GM12878 (cell line): ENCODE data around the gene CRX. TPM values are rescaled to one million over a fixed set of nuclear protein-coding genes. Genes with fewer than 3 reads are reported as not detected.
"Not testable (repeated sequence)": the region's sequence is repeated elsewhere in the genome, so short reads cannot be mapped to it uniquely, and the experiment has no call there.

Experiments
- ATAC-seq: fragments of 200-7000 bp; cut with Tn5 transposase; 3 replicates; pipeline ENCODE4 v1.9.1; 2020; ENCODE audit warnings: mild to moderate bottlenecking, moderate library complexity
- BruUV-seq: library from RNA; stranded (reverse); fragments of 400-500 nt; replicated peaks from 2 replicates; lab custom pipeline; 2021; lab: Mats Ljungman, UMichigan
- CTCF ChIA-PET: fragments of 300-600 bp; sonication (Branson Sonifier 250); formaldehyde crosslinking; extraction: SDS; loops from one replicate; lab custom pipeline; 2021; ENCODE audit warnings: inconsistent platforms; lab: Yijun Ruan, JAX
- POLR2A ChIA-PET: fragments of 350-600 bp; formaldehyde crosslinking; extraction: SDS; loops from one replicate; lab custom pipeline; 2021; ENCODE audit warnings: inconsistent platforms; lab: Charles Lee
- RAD21 ChIA-PET: fragments of 300-600 bp; sonication (Branson Sonifier 250); formaldehyde crosslinking; loops from one replicate; lab custom pipeline; 2023; ENCODE audit warnings: antibody characterized with exemption; ENCODE audit not compliant: unreplicated experiment; lab: Charles Lee
- SMC1A ChIA-PET: fragments of 300-600 bp; sonication (Branson Sonifier 250); formaldehyde crosslinking; loops from one replicate; lab custom pipeline; 2023; ENCODE audit not compliant: unreplicated experiment, uncharacterized antibody; lab: Charles Lee
- DNase-seq: peaks from one replicate; pipeline ENCODE4 v3.0.0-alpha.2; 2011; ENCODE audit warnings: low read depth, low spot score
- FAIRE-seq: peaks from 3 replicates; lab custom pipeline; 2011; peaks lifted over from hg19 to GRCh38; lab: Jason Lieb, UNC
- H2AFZ ChIP-seq: 2 replicates; pipeline ENCODE4 v1.6.0; 2011; ENCODE audit warnings: low read depth, low read length, control low read depth; ENCODE audit not compliant: control insufficient read depth
- H3K27ac ChIP-seq: 2 replicates; pipeline ENCODE4 v1.5.1; 2011; ENCODE audit warnings: control low read depth; ENCODE audit not compliant: control insufficient read depth, insufficient read depth
- H3K27me3 ChIP-seq, 2 experiments: replicated peaks in 1 of 2; 2 replicates each; pipeline versions ENCODE4 v1.6.0 to v1.6.1; 2011; ENCODE audit warnings: low read length in 1 of 2; ENCODE audit not compliant: control insufficient read depth in 2 of 2, insufficient read depth in 2 of 2
- H3K36me3 ChIP-seq, 2 experiments: 2 replicates each; pipeline ENCODE4 v1.5.1; 2011; ENCODE audit warnings: low read length in 1 of 2; ENCODE audit not compliant: control insufficient read depth in 2 of 2, insufficient read depth in 2 of 2
- H3K4me1 ChIP-seq: 2 replicates; pipeline ENCODE4 v1.6.1; 2011; ENCODE audit warnings: mild to moderate bottlenecking, low read length, moderate library complexity, mixed read lengths; ENCODE audit not compliant: control insufficient read depth, insufficient read depth
- H3K4me2 ChIP-seq: 2 replicates; pipeline ENCODE4 v1.6.0; 2011; ENCODE audit warnings: control low read depth; ENCODE audit not compliant: control insufficient read depth, insufficient read depth
- H3K4me3 ChIP-seq: fragments of 200-600 bp; sonication (generic); 2 replicates; pipeline ENCODE4 v1.5.1; 2016
- H3K79me2 ChIP-seq: 2 replicates; pipeline ENCODE4 v1.6.0; 2011; ENCODE audit warnings: low read length; ENCODE audit not compliant: control insufficient read depth, insufficient read depth
- H3K9ac ChIP-seq: 2 replicates; pipeline ENCODE4 v1.8.0; 2011; ENCODE audit warnings: low read length, control low read depth, mixed read lengths; ENCODE audit not compliant: control insufficient read depth, insufficient read depth
- H3K9me3 ChIP-seq: replicated peaks from 3 replicates; pipeline ENCODE4 v1.5.1; 2011; ENCODE audit warnings: mild to moderate bottlenecking, low read length; ENCODE audit not compliant: control insufficient read depth, insufficient read depth
- H4K20me1 ChIP-seq: 2 replicates; pipeline ENCODE4 v1.6.0; 2011; ENCODE audit not compliant: control insufficient read depth, insufficient read depth
- ZBTB4 ChIP-seq: fragments of 450-650 bp; formaldehyde crosslinking; IDR thresholded peaks from 2 replicates; pipeline ENCODE4 v1.4.0; 2022; ENCODE audit warnings: mild to moderate bottlenecking, moderate library complexity
- WGBS: methylation state at CpG from one replicate; pipeline ENCODE4 v1.1.6; 2016; ENCODE audit warnings: low lambda C conversion rate; ENCODE audit not compliant: insufficient replicate concordance, insufficient coverage; ENCODE audit errors: missing lambda C conversion rate; 5-methylcytosine and 5-hydroxymethylcytosine counted together
- in situ Hi-C: fragments of 300-500 bp; cut with MboI; formaldehyde crosslinking; loops from 9 replicates; pipeline ENCODE4 v1.14.3; 2018; ENCODE audit warnings: mixed read lengths
- intact Hi-C: fragments of 100-400 bp; cut with micrococcal nuclease; formaldehyde crosslinking; loops from one replicate; pipeline ENCODE4 v1.14.2; 2022; ENCODE audit not compliant: unreplicated experiment
- polyA plus RNA-seq, 11 experiments: library from polyadenylated mRNA; depleted of rRNA in 4 of 11; unstranded in 6 of 11; stranded (reverse) in 5 of 11; fragments of >200 nt; fragmentation: Nextera tagmentation in 4 of 11; fragmentation: Illumina TruSeq in 1 of 11; extraction: Ambion mirVana in 4 of 11; extraction: Trizol in 1 of 11; gene quantifications; 1 replicate in 1 of 11; 2 replicates in 10 of 11; pipeline versions ENCODE4 v1.2.1 to v1.2.3, GENCODE V29; 2011 to 2016; ENCODE audit warnings: inconsistent platforms in 2 of 11, missing spikeins in 2 of 11, low read depth in 1 of 11
- total RNA-seq, 4 experiments: library from RNA; depleted of rRNA in 3 of 4; stranded (reverse); fragments of >200 nt in 3 of 4; fragmentation: Illumina TruSeq in 1 of 4; extraction: Trizol in 1 of 4; gene quantifications; 2 replicates each; pipeline versions ENCODE4 v1.2.1 to v1.2.3, GENCODE V29; 2013 to 2021

CRX gene
- total and polyA plus RNA-seq, 10 of the 15 experiments (the other 5 are each of a cell fraction or from before 2014, with no cell fraction given) = not detected

GRCh38 chr19:47802521-47803043, 19.2 kb upstream of the CRX start (continued):
- no peak for TF ChIP-seq ZBTB4 (CRISPR knock-in tag)

- POLR2A ChIA-PET, DNase-seq, H3K9me3 ChIP-seq, FAIRE-seq, H3K27ac ChIP-seq, H3K36me3 ChIP-seq, H3K79me2 ChIP-seq, in situ Hi-C loops, CTCF ChIA-PET, H3K9ac ChIP-seq, BruUV-seq, H3K27me3 ChIP-seq, H3K4me1 ChIP-seq, H4K20me1 ChIP-seq, H3K4me2 ChIP-seq, intact Hi-C loops, H3K4me3 ChIP-seq, RAD21 ChIA-PET, SMC1A ChIA-PET, H2AFZ ChIP-seq, ATAC-seq: not testable (repeated sequence)
- 35% methylated on average over 9 of the region's 21 CpGs for WGBS
These were observed 18.6 kb upstream of the CRX start for GRCh38 chr19:47803148-47803547.

- H3K36me3 ChIP-seq, H4K20me1 ChIP-seq, FAIRE-seq, RAD21 ChIA-PET, H2AFZ ChIP-seq, H3K4me2 ChIP-seq, H3K4me3 ChIP-seq, intact Hi-C loops, CTCF ChIA-PET, in situ Hi-C loops, H3K27me3 ChIP-seq, H3K9me3 ChIP-seq, DNase-seq, BruUV-seq, H3K79me2 ChIP-seq, H3K4me1 ChIP-seq, ATAC-seq, POLR2A ChIA-PET, SMC1A ChIA-PET, H3K27ac ChIP-seq, H3K9ac ChIP-seq: not testable (repeated sequence)
- 85% methylated on average over 7 of the region's 12 CpGs for WGBS
These were observed 18.1 kb upstream of the CRX start for GRCh38 chr19:47803671-47804070.

- DNase-seq, FAIRE-seq: not testable (repeated sequence)
These were observed 17.3 kb upstream of the CRX start, which contains the start of gene TPRX1 for GRCh38 chr19:47804451-47804850. Gene TPRX1 (minus strand): TSS chr19:47804551. CDS start chr19:47804539, 12 bp downstream.

More at GRCh38 chr19:47804451-47804850, 17.3 kb upstream of the CRX start, which contains the start of gene TPRX1:
- H2AFZ ChIP-seq, SMC1A ChIA-PET, BruUV-seq, POLR2A ChIA-PET, intact Hi-C loops, H3K9me3 ChIP-seq, H3K36me3 ChIP-seq, in situ Hi-C loops, ATAC-seq, H3K27ac ChIP-seq, H4K20me1 ChIP-seq, H3K4me3 ChIP-seq, H3K4me2 ChIP-seq, H3K79me2 ChIP-seq, H3K27me3 ChIP-seq, H3K9ac ChIP-seq, RAD21 ChIA-PET, H3K4me1 ChIP-seq, CTCF ChIA-PET: not testable (repeated sequence)
- WGBS = 24% methylated on average over 4 of the region's 5 CpGs
